Measurements from ENCODE around the gene GLRX. TPM values are rescaled to one million over a fixed set of nuclear protein-coding genes. Genes with fewer than 3 reads are reported as not detected.

Gene GLRX
- total RNA-seq, 1 donor from 2014 or later, result 111 TPM

GRCh38 chr5:95771892-95772291, 50.6 kb downstream of the GLRX start:
- ATAC-seq, result no peak
- DNase-seq (ENCODE audit: missing footprints), result no peak
- intact Hi-C loops (cut with DNase I), result loop anchor here (5.0 kb wide), 2 partner anchors 35 to 105 kb away; no protein-coding TSS in a partner anchor

GRCh38 chr5:95770830-95771708, 51.5 kb downstream of the GLRX start:
- DNase-seq (ENCODE audit: missing footprints) (no peak), ATAC-seq (peak; percentile 75)
- intact Hi-C loops (cut with DNase I), result loop anchor here (5.0 kb wide), 2 partner anchors 34 to 104 kb away; no protein-coding TSS in a partner anchor

GRCh38 chr5:95768731-95769130, 53.8 kb downstream of the GLRX start:
- no peak for DNase-seq (ENCODE audit: missing footprints)
- ATAC-seq, result no peak
- intact Hi-C loops (cut with DNase I), result no loop called here

GRCh38 chr5:95763941-95764340, 58.6 kb downstream of the GLRX start:
- ATAC-seq (no peak), DNase-seq (ENCODE audit: missing footprints) (no peak)
- intact Hi-C loops (cut with DNase I), result no loop called here

Other genes starting within 250 kb of the GLRX start
- not detected for gene GPR150, start 202.6 kb downstream of the GLRX start, total RNA-seq
- gene RFESD, start 175.9 kb downstream of the GLRX start, total RNA-seq, result 3.0 TPM
- gene SPATA9, start 139.7 kb downstream of the GLRX start, total RNA-seq, result not detected
- 76.5 TPM for gene RHOBTB3, start 91.4 kb downstream of the GLRX start, total RNA-seq
- gene ELL2, start 139.1 kb upstream of the GLRX start, total RNA-seq, result 26.7 TPM